Vagina (tissue), 2 donors: ENCODE results near the gene GAB2. TPM values are rescaled to one million over a fixed set of nuclear protein-coding genes. Genes with fewer than 3 reads are reported as not detected.

ENCODE experiments used
- DNase-seq, 2 donors: peaks; one replicate each; pipeline ENCODE4 v3.0.0-alpha.2; 2017; ENCODE audit errors: extremely low spot score in 2 of 2
- H3K27ac ChIP-seq: fragments of 200-600 bp; sonication (generic); one replicate; pipeline ENCODE4 v1.5.1; 2019
- H3K27me3 ChIP-seq: fragments of 200-600 bp; sonication (generic); one replicate; pipeline ENCODE4 v1.5.1; 2019
- H3K36me3 ChIP-seq, 2 donors: fragments of 200-600 bp; sonication (generic); one replicate each; pipeline ENCODE4 v1.5.1; 2017 to 2019
- H3K4me1 ChIP-seq: fragments of 200-600 bp; sonication (generic); one replicate; pipeline ENCODE4 v1.5.1; 2019
- H3K4me3 ChIP-seq, 2 donors: fragments of 200-600 bp; sonication (generic); 1 replicate in 1 of 2; 2 replicates in 1 of 2; pipeline ENCODE4 v1.5.1; 2016 to 2019
- H3K9me3 ChIP-seq: fragments of 200-600 bp; sonication (generic); one replicate; pipeline ENCODE4 v1.5.1; 2019
- POLR2A ChIP-seq, 2 donors: fragments of 450-650 bp; IDR thresholded peaks; one replicate each; pipeline ENCODE4 v1.6.1; 2017; ENCODE audit warnings: antibody characterized with exemption in 2 of 2, mild to moderate bottlenecking in 2 of 2, moderate library complexity in 2 of 2
- POLR2AphosphoS5 ChIP-seq, 2 donors: sonication (generic); formaldehyde crosslinking; IDR thresholded peaks; one replicate each; pipeline ENCODE4 v1.9.0; 2017; ENCODE audit warnings: antibody characterized with exemption in 2 of 2, mild to moderate bottlenecking in 2 of 2, low read depth in 1 of 2; ENCODE audit not compliant: insufficient read depth in 1 of 2
- intact Hi-C: fragments of 100-400 bp; cut with DNase I; formaldehyde crosslinking; loops from one replicate; pipeline ENCODE4 v1.15.1; 2023
- total RNA-seq: library from RNA; depleted of rRNA; stranded (reverse); fragments of >200 nt; gene quantifications from one replicate; pipeline ENCODE4 v1.2.3, GENCODE V29; 2016
- TF ChIP-seq, protein P1 (sequence below), 3 experiments: fragments of 450-650 bp in 2 of 3; fragments of 200-600 bp in 1 of 3; sonication (generic) in 1 of 3; IDR thresholded peaks; one replicate each; pipeline ENCODE4 v1.5.1; 2017 to 2019; ENCODE audit warnings: antibody characterized with exemption in 3 of 3, mild to moderate bottlenecking in 2 of 3, moderate library complexity in 2 of 3

GAB2 gene
- total RNA-seq, 1 donor from 2014 or later, result 24.6 TPM

- Histone ChIP-seq H3K4me1 (peaks cover 25% of the 10 kb centered on the region), H3K4me3 (no peak overlapping the region), H3K36me3 (no peaks in the 10 kb centered on the region), H3K27me3 (no peaks in the 10 kb centered on the region), H3K27ac (no peak overlapping the region), H3K9me3 (no peaks in the 10 kb centered on the region)
- intact Hi-C loops, result no loop called here
- DNase-seq, result no peak
- TF ChIP-seq POLR2AphosphoS5 (IDR thresholded peaks at IDR 0.05; ENCODE audit: insufficient read depth in 1 of 2, low read depth in 1 of 2) (no peak), POLR2A (IDR thresholded peaks at IDR 0.05) (no peak)
- TF ChIP-seq, protein P1, sequence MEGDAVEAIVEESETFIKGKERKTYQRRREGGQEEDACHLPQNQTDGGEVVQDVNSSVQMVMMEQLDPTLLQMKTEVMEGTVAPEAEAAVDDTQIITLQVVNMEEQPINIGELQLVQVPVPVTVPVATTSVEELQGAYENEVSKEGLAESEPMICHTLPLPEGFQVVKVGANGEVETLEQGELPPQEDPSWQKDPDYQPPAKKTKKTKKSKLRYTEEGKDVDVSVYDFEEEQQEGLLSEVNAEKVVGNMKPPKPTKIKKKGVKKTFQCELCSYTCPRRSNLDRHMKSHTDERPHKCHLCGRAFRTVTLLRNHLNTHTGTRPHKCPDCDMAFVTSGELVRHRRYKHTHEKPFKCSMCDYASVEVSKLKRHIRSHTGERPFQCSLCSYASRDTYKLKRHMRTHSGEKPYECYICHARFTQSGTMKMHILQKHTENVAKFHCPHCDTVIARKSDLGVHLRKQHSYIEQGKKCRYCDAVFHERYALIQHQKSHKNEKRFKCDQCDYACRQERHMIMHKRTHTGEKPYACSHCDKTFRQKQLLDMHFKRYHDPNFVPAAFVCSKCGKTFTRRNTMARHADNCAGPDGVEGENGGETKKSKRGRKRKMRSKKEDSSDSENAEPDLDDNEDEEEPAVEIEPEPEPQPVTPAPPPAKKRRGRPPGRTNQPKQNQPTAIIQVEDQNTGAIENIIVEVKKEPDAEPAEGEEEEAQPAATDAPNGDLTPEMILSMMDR (IDR thresholded peaks at IDR 0.05), result no peak
These were observed 43.9 kb downstream of the GAB2 start for GRCh38 chr11:78373689-78374088.

- DNase-seq, result no peak
- intact Hi-C loops, result no loop called here
- TF ChIP-seq POLR2A (IDR thresholded peaks at IDR 0.05) (no peak), POLR2AphosphoS5 (IDR thresholded peaks at IDR 0.05; ENCODE audit: insufficient read depth in 1 of 2, low read depth in 1 of 2) (no peak)
- TF ChIP-seq, protein P1 (IDR thresholded peaks at IDR 0.05), result no peak
- no peaks in the 10 kb centered on the region for H3K27me3 ChIP-seq
- no peaks in the 10 kb centered on the region for H3K9me3 ChIP-seq
- peaks cover 25% of the 10 kb centered on the region for H3K4me1 ChIP-seq
- no peaks in the 10 kb centered on the region for H3K36me3 ChIP-seq
- no peak overlapping the region for H3K4me3 ChIP-seq
- H3K27ac ChIP-seq, result no peak overlapping the region
These were observed 45.4 kb downstream of the GAB2 start for GRCh38 chr11:78372114-78372768.

GRCh38 chr11:78371221-78371891 lies 46.3 kb downstream of the GAB2 start:
- Histone ChIP-seq H3K27me3 (no peaks in the 10 kb centered on the region), H3K9me3 (no peaks in the 10 kb centered on the region), H3K36me3 (no peaks in the 10 kb centered on the region), H3K4me3 (no peak overlapping the region), H3K4me1 (peaks cover 25% of the 10 kb centered on the region), H3K27ac (no peak overlapping the region)
- TF ChIP-seq POLR2A (IDR thresholded peaks at IDR 0.05) (no peak), POLR2AphosphoS5 (IDR thresholded peaks at IDR 0.05; ENCODE audit: insufficient read depth in 1 of 2, low read depth in 1 of 2) (no peak)
- TF ChIP-seq, protein P1 (IDR thresholded peaks at IDR 0.05), result no peak
- no peak for DNase-seq
- intact Hi-C loops, result no loop called here

GRCh38 chr11:78370406-78371172 lies 47.0 kb downstream of the GAB2 start:
- TF ChIP-seq, protein P1 (IDR thresholded peaks at IDR 0.05), result no peak
- TF ChIP-seq POLR2A (IDR thresholded peaks at IDR 0.05) (no peak), POLR2AphosphoS5 (IDR thresholded peaks at IDR 0.05; ENCODE audit: insufficient read depth in 1 of 2, low read depth in 1 of 2) (no peak)
- Histone ChIP-seq H3K4me3 (no peak overlapping the region), H3K36me3 (no peaks in the 10 kb centered on the region), H3K9me3 (no peaks in the 10 kb centered on the region), H3K4me1 (peaks cover 18% of the 10 kb centered on the region), H3K27ac (no peak overlapping the region), H3K27me3 (no peaks in the 10 kb centered on the region)
- intact Hi-C loops, result no loop called here
- DNase-seq, result no peak
